ENCODE measurements around the gene CDKN2B.

DNA sequence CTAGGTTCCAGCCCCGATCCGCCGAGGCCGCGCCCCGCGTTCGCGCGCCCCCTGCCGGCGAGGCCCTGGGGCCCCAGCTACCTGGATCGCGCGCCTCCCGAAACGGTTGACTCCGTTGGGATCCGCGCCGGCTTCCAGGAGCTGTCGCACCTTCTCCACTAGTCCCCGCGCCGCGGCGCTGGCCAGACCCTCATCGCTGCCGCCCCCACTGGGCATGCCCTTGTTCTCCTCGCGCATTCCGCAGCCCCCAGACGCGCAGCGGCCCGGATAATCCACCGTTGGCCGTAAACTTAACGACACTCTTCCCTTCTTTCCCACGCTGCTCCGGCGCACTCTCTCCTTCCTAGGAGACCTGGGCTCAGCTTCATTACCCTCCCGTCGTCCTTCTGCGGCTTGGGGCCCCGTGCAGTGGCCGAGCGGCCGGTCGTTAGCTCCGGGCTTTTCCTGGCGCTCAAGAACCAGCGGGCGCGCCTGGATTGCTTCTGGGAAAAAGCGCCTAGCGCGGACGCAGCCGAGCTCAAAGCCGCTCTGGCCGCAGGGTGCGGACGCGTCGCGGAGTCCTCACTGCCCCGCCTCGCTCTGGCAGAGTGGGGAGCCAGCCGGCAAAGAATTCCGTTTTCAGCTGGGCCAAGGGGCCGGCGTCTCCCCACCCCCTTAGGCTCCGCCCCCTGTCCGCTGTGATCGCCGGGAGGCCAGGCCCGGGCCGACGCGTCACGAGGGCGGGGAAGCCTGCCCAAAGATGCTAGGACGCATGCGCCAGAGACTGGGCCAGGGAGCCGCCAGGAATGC is at the start of gene CDKN2B:
- TF ChIP-seq, protein P1, sequence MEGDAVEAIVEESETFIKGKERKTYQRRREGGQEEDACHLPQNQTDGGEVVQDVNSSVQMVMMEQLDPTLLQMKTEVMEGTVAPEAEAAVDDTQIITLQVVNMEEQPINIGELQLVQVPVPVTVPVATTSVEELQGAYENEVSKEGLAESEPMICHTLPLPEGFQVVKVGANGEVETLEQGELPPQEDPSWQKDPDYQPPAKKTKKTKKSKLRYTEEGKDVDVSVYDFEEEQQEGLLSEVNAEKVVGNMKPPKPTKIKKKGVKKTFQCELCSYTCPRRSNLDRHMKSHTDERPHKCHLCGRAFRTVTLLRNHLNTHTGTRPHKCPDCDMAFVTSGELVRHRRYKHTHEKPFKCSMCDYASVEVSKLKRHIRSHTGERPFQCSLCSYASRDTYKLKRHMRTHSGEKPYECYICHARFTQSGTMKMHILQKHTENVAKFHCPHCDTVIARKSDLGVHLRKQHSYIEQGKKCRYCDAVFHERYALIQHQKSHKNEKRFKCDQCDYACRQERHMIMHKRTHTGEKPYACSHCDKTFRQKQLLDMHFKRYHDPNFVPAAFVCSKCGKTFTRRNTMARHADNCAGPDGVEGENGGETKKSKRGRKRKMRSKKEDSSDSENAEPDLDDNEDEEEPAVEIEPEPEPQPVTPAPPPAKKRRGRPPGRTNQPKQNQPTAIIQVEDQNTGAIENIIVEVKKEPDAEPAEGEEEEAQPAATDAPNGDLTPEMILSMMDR (conservative IDR thresholded peaks at IDR 0.05; ENCODE audit: low read length) = no peak
- no peak for TF ChIP-seq EZH2phosphoT487 (IDR thresholded peaks at IDR 0.05; ENCODE audit: borderline replicate concordance)

All from Loucy (cell line).